CD14-positive monocyte (primary cell): ENCODE measurements around the gene PNPLA7. TPM values are rescaled to one million over a fixed set of nuclear protein-coding genes. Genes with fewer than 3 reads are reported as not detected.

Source experiments
- DNase-seq, 3 donors: peaks; one replicate each; pipeline ENCODE4 v3.0.0-alpha.2; 2011 to 2022
- H2AFZ ChIP-seq: 2 replicates; pipeline ENCODE4 v1.6.0; 2012; ENCODE audit warnings: mild to moderate bottlenecking, low read depth, low read length, inconsistent platforms; ENCODE audit not compliant: insufficient read depth, poor library complexity, severe bottlenecking
- H3K27ac ChIP-seq, 2 donors: 1 replicate in 1 of 2; 2 replicates in 1 of 2; pipeline ENCODE4 v1.5.1; 2012 to 2013; ENCODE audit warnings: low read length in 2 of 2, control low read depth in 1 of 2, inconsistent platforms in 1 of 2, low read depth in 1 of 2, mild to moderate bottlenecking in 1 of 2
- H3K27me3 ChIP-seq, 2 donors: one replicate each; pipeline versions ENCODE4 v1.6.0 to v1.6.1; 2011 to 2013; ENCODE audit warnings: low read length in 2 of 2; ENCODE audit not compliant: control insufficient read depth in 2 of 2, insufficient read depth in 2 of 2
- H3K36me3 ChIP-seq, 2 donors: replicated peaks in 1 of 2; 1 replicate in 1 of 2; 2 replicates in 1 of 2; pipeline versions ENCODE4 v1.5.1 to v1.6.1; 2012 to 2013; ENCODE audit warnings: low read length in 2 of 2, control low read depth in 1 of 2, inconsistent platforms in 1 of 2, mild to moderate bottlenecking in 1 of 2; ENCODE audit not compliant: insufficient read depth in 2 of 2, control insufficient read depth in 1 of 2
- H3K4me1 ChIP-seq, 2 donors: 1 replicate in 1 of 2; 2 replicates in 1 of 2; pipeline versions ENCODE4 v1.5.1 to v1.6.1; 2012 to 2013; ENCODE audit warnings: low read length in 2 of 2, control low read depth in 1 of 2, inconsistent platforms in 1 of 2, mild to moderate bottlenecking in 1 of 2, moderate library complexity in 1 of 2; ENCODE audit not compliant: insufficient read depth in 2 of 2, control insufficient read depth in 1 of 2
- H3K4me2 ChIP-seq: replicated peaks from 2 replicates; pipeline ENCODE3; 2012; ENCODE audit warnings: low read length, moderate library complexity, mild to moderate bottlenecking; ENCODE audit not compliant: poor library complexity, severe bottlenecking; ENCODE audit errors: extremely low read depth
- H3K4me3 ChIP-seq, 3 experiments: fragments of 200-600 bp in 1 of 3; sonication (generic) in 1 of 3; replicated peaks in 1 of 3; 1 replicate in 2 of 3; 2 replicates in 1 of 3; pipeline ENCODE4 v1.5.1; 2011 to 2013; ENCODE audit warnings: low read length in 3 of 3, mild to moderate bottlenecking in 3 of 3, control low read depth in 2 of 3, low read depth in 2 of 3, inconsistent platforms in 1 of 3, moderate library complexity in 1 of 3
- H3K79me2 ChIP-seq: 2 replicates; pipeline ENCODE4 v1.6.0; 2012; ENCODE audit warnings: mild to moderate bottlenecking, control low read depth, inconsistent platforms, low read length, moderate library complexity; ENCODE audit not compliant: insufficient read depth
- H3K9ac ChIP-seq: 2 replicates; pipeline ENCODE4 v1.6.0; 2017; ENCODE audit warnings: low read length, mild to moderate bottlenecking; ENCODE audit not compliant: insufficient read depth, poor library complexity, severe bottlenecking
- H3K9me3 ChIP-seq, 2 donors: replicated peaks in 1 of 2; 1 replicate in 1 of 2; 2 replicates in 1 of 2; pipeline versions ENCODE4 v1.5.1 to v1.6.1; 2012 to 2013; ENCODE audit warnings: low read length in 2 of 2, control low read depth in 1 of 2; ENCODE audit not compliant: control insufficient read depth in 1 of 2, insufficient read depth in 1 of 2
- H4K20me1 ChIP-seq: 2 replicates; pipeline ENCODE4 v1.6.0; 2012; ENCODE audit warnings: mild to moderate bottlenecking, low read length, control low read depth, moderate library complexity; ENCODE audit not compliant: insufficient read depth
- H3K27ac Mint-ChIP-seq, 7 donors: one replicate each; pipeline ENCODE4 v1.8.0; 2020; ENCODE audit warnings: mild to moderate bottlenecking in 7 of 7, mixed read lengths in 7 of 7, moderate library complexity in 6 of 7, inconsistent platforms in 2 of 7
- H3K27me3 Mint-ChIP-seq, 3 donors: one replicate each; pipeline ENCODE4 v1.8.0; 2021 to 2022; ENCODE audit warnings: low read depth in 3 of 3, mild to moderate bottlenecking in 3 of 3, mixed read lengths in 3 of 3, moderate library complexity in 3 of 3, inconsistent platforms in 1 of 3
- H3K36me3 Mint-ChIP-seq, 2 donors: one replicate each; pipeline ENCODE4 v1.8.0; 2020; ENCODE audit warnings: mixed read lengths in 2 of 2, inconsistent platforms in 1 of 2, mild to moderate bottlenecking in 1 of 2
- H3K4me1 Mint-ChIP-seq: one replicate; pipeline ENCODE4 v1.8.0; 2020; ENCODE audit warnings: mild to moderate bottlenecking, mixed read lengths
- H3K4me3 Mint-ChIP-seq, 2 donors: one replicate each; pipeline ENCODE4 v1.8.0; 2020; ENCODE audit warnings: mild to moderate bottlenecking in 2 of 2, mixed read lengths in 2 of 2, moderate library complexity in 1 of 2
- H3K9me3 Mint-ChIP-seq, 7 donors: one replicate each; pipeline ENCODE4 v1.8.0; 2020 to 2022; ENCODE audit warnings: mixed read lengths in 7 of 7, mild to moderate bottlenecking in 6 of 7, moderate library complexity in 6 of 7, inconsistent platforms in 2 of 7
- CTCF ChIP-seq: fragments of 200-600 bp; IDR thresholded peaks from one replicate; pipeline ENCODE4 v1.8.0; 2022; ENCODE audit warnings: antibody characterized with exemption, mild to moderate bottlenecking
- WGBS: methylation state at CpG from one replicate; pipeline ENCODE4 v1.1.5; 2013; ENCODE audit warnings: missing lambda C conversion rate; ENCODE audit not compliant: insufficient coverage; 5-methylcytosine and 5-hydroxymethylcytosine counted together
- intact Hi-C, 2 donors: fragments of 100-400 bp; cut with micrococcal nuclease; formaldehyde crosslinking; loops; one replicate each; pipeline versions ENCODE4 v1.15.0 to v1.15.1; 2023
- polyA plus RNA-seq, 3 donors: library from polyadenylated mRNA; depleted of rRNA in 1 of 3; unstranded in 2 of 3; stranded (reverse) in 1 of 3; fragments of 300-500 nt in 2 of 3; fragments of >200 nt in 1 of 3; fragmentation: Illumina TruSeq in 2 of 3; gene quantifications; 1 replicate in 2 of 3; 2 replicates in 1 of 3; pipeline ENCODE4 v1.2.3, GENCODE V29; 2012 to 2021

The PNPLA7 gene
- polyA plus RNA-seq, 3 donors, result 0.10 to 1.1 (median 0.14) TPM

- TF ChIP-seq CTCF, result no peak
- H3K27ac ChIP-seq, result no peak overlapping the region
- peaks cover 18 to 36% of the 10 kb centered on the region in 2 donors for H3K4me1 ChIP-seq
- Mint-ChIP-seq H3K4me3 (no peak overlapping the region), H3K27ac (peak overlapping the region in 1 of 7 donors; percentile 25), H3K9me3 (peaks cover 0 to under 1% (median 0%) of the 10 kb centered on the region in 7 donors), H3K4me1 (peaks cover 21% of the 10 kb centered on the region), H3K36me3 (peaks cover 2 to 5% of the 10 kb centered on the region in 2 donors), H3K27me3 (peaks cover 16 to 48% (median 19%) of the 10 kb centered on the region in 3 donors)
- no peaks in the 10 kb centered on the region for H3K36me3 ChIP-seq
- H3K4me3 ChIP-seq, result no peak overlapping the region
- peaks cover 45% of the 10 kb centered on the region for H4K20me1 ChIP-seq
- peaks cover 7% of the 10 kb centered on the region for H3K79me2 ChIP-seq
- H3K4me2 ChIP-seq, result no peak overlapping the region
- intact Hi-C loops, result no loop called here
- no peak for DNase-seq
- H3K9ac ChIP-seq, result no peak overlapping the region
- peaks cover 2 to 19% of the 10 kb centered on the region in 2 donors for H3K27me3 ChIP-seq
- H2AFZ ChIP-seq, result no peak overlapping the region
- H3K9me3 ChIP-seq, result no peaks in the 10 kb centered on the region
- WGBS, result 96% methylated on average over 4 of the region's 5 CpGs
These were observed 134.8 kb downstream of the PNPLA7 start for GRCh38 chr9:137415451-137415850.

GRCh38 chr9:137412431-137412830, 137.8 kb downstream of the PNPLA7 start:
- H3K4me3 Mint-ChIP-seq, result peak overlapping the region in 1 of 2 donors; percentile 48
- no peak overlapping the region for H3K27ac ChIP-seq

More at GRCh38 chr9:137412431-137412830, 137.8 kb downstream of the PNPLA7 start:
- H3K36me3 ChIP-seq, result no peaks in the 10 kb centered on the region
- peaks cover 20 to 60% (median 30%) of the 10 kb centered on the region in 3 donors for H3K27me3 Mint-ChIP-seq
- H3K4me3 ChIP-seq, result no peak overlapping the region
- H4K20me1 ChIP-seq, result peaks cover 52% of the 10 kb centered on the region
- H3K36me3 Mint-ChIP-seq, result peaks cover 5 to 7% of the 10 kb centered on the region in 2 donors
- TF ChIP-seq CTCF, result no peak
- 83% methylated on average over 9 of the region's 10 CpGs for WGBS
- H3K27me3 ChIP-seq, result peaks cover 2 to 26% of the 10 kb centered on the region in 2 donors
- H2AFZ ChIP-seq, result no peak overlapping the region
- H3K9me3 ChIP-seq, result no peaks in the 10 kb centered on the region
- H3K9me3 Mint-ChIP-seq, result peaks cover 0 to 4% (median 0%) of the 10 kb centered on the region in 7 donors
- H3K4me1 Mint-ChIP-seq, result peaks cover 18% of the 10 kb centered on the region
- H3K4me2 ChIP-seq, result no peak overlapping the region
- H3K79me2 ChIP-seq, result peaks cover 7% of the 10 kb centered on the region
- DNase-seq, result no peak
- H3K27ac Mint-ChIP-seq, result no peak overlapping the region
- intact Hi-C loops, result no loop called here
- H3K9ac ChIP-seq, result no peak overlapping the region
- peaks cover 18 to 29% of the 10 kb centered on the region in 2 donors for H3K4me1 ChIP-seq
